H9 (cell line): Measurements from ENCODE around the gene ZNF408. TPM values are rescaled to one million over a fixed set of nuclear protein-coding genes. Genes with fewer than 3 reads are reported as not detected.

Experiments used
- DNase-seq: peaks from one replicate; pipeline ENCODE4 v3.0.0-alpha.2; 2017
- H2AFZ ChIP-seq: one replicate; pipeline ENCODE4 v1.6.1; 2013; ENCODE audit warnings: mild to moderate bottlenecking, low read length, control low read depth, moderate library complexity
- H2AK5ac ChIP-seq: 2 replicates; pipeline ENCODE4 v1.6.1; 2013; ENCODE audit warnings: low read length, control low read depth, mixed read lengths; ENCODE audit not compliant: insufficient read length
- H2BK120ac ChIP-seq: one replicate; pipeline ENCODE4 v1.6.1; 2013; ENCODE audit warnings: low read depth, mild to moderate bottlenecking, low read length, control low read depth, inconsistent platforms; ENCODE audit not compliant: poor library complexity, severe bottlenecking
- H2BK12ac ChIP-seq: 2 replicates; pipeline ENCODE4 v1.6.1; 2013; ENCODE audit warnings: low read length, control low read depth, mixed read lengths, low read depth; ENCODE audit not compliant: insufficient read length
- H2BK15ac ChIP-seq: 2 replicates; pipeline ENCODE4 v1.6.1; 2013; ENCODE audit warnings: low read depth, low read length, control low read depth
- H2BK20ac ChIP-seq: one replicate; pipeline ENCODE4 v1.6.1; 2013; ENCODE audit warnings: low read depth, mild to moderate bottlenecking, low read length, control low read depth, inconsistent platforms; ENCODE audit not compliant: poor library complexity, severe bottlenecking
- H2BK5ac ChIP-seq: 2 replicates; pipeline ENCODE4 v1.6.1; 2013; ENCODE audit warnings: low read length, control low read depth, mixed read lengths; ENCODE audit not compliant: insufficient read length
- H3K14ac ChIP-seq: 2 replicates; pipeline ENCODE4 v1.6.1; 2013; ENCODE audit warnings: low read length, control low read depth; ENCODE audit not compliant: insufficient read depth
- H3K18ac ChIP-seq: 2 replicates; pipeline ENCODE4 v1.6.1; 2013; ENCODE audit warnings: low read depth, mild to moderate bottlenecking, mixed read lengths, low read length, control low read depth; ENCODE audit not compliant: insufficient read length
- H3K23ac ChIP-seq: 2 replicates; pipeline ENCODE4 v1.6.1; 2013; ENCODE audit warnings: low read length, control low read depth, mixed read lengths, low read depth; ENCODE audit not compliant: insufficient read length
- H3K23me2 ChIP-seq: 2 replicates; pipeline ENCODE4 v1.6.1; 2013; ENCODE audit warnings: low read depth, mild to moderate bottlenecking, mixed read lengths, low read length, control low read depth; ENCODE audit not compliant: insufficient read length, poor library complexity, severe bottlenecking
- H3K27ac ChIP-seq: 2 replicates; pipeline ENCODE4 v1.5.1; 2013; ENCODE audit warnings: low read length, control low read depth, mixed read lengths, low read depth; ENCODE audit not compliant: insufficient read length
- H3K27me3 ChIP-seq: 2 replicates; pipeline ENCODE4 v1.6.1; 2013; ENCODE audit warnings: low read length, control low read depth, inconsistent platforms; ENCODE audit not compliant: insufficient read depth
- H3K4ac ChIP-seq: 2 replicates; pipeline ENCODE4 v1.6.1; 2013; ENCODE audit warnings: low read depth, mild to moderate bottlenecking, control low read depth, inconsistent platforms, low read length, moderate library complexity
- H3K4me1 ChIP-seq: 2 replicates; pipeline ENCODE4 v1.6.1; 2013; ENCODE audit warnings: low read length, control low read depth, inconsistent platforms; ENCODE audit not compliant: insufficient read depth
- H3K4me2 ChIP-seq: 2 replicates; pipeline ENCODE4 v1.6.1; 2013; ENCODE audit warnings: low read length, control low read depth, mixed read lengths; ENCODE audit not compliant: insufficient read length, insufficient read depth
- H3K56ac ChIP-seq: 2 replicates; pipeline ENCODE4 v1.6.1; 2013; ENCODE audit warnings: low read depth, mild to moderate bottlenecking, mixed read lengths, low read length, control low read depth; ENCODE audit not compliant: insufficient read length
- H3K79me1 ChIP-seq: 2 replicates; pipeline ENCODE4 v1.6.1; 2013; ENCODE audit warnings: low read depth, mild to moderate bottlenecking, moderate library complexity, low read length, control low read depth, inconsistent platforms; ENCODE audit not compliant: insufficient read depth, poor library complexity, severe bottlenecking
- H3K79me2 ChIP-seq: 2 replicates; pipeline ENCODE4 v1.6.1; 2013; ENCODE audit warnings: low read length, control low read depth, inconsistent platforms; ENCODE audit not compliant: insufficient read depth
- H3K9ac ChIP-seq: 2 replicates; pipeline ENCODE4 v1.6.1; 2013; ENCODE audit warnings: low read length, control low read depth, mixed read lengths; ENCODE audit not compliant: insufficient read length; ENCODE audit errors: extremely low read depth
- H3K9me3 ChIP-seq: one replicate; pipeline ENCODE4 v1.6.1; 2013; ENCODE audit warnings: low read depth, low read length, inconsistent platforms; ENCODE audit not compliant: control insufficient read depth
- H3T11ph ChIP-seq: one replicate; pipeline ENCODE4 v1.6.1; 2013; ENCODE audit warnings: mild to moderate bottlenecking, low read length, control low read depth, inconsistent platforms
- H4K20me1 ChIP-seq: one replicate; pipeline ENCODE4 v1.6.1; 2013; ENCODE audit not compliant: control insufficient read depth, insufficient read length, insufficient read depth
- H4K5ac ChIP-seq: 2 replicates; pipeline ENCODE4 v1.6.1; 2013; ENCODE audit warnings: low read depth, mild to moderate bottlenecking, mixed read lengths, low read length, control low read depth; ENCODE audit not compliant: insufficient read length
- H4K8ac ChIP-seq: replicated peaks from 2 replicates; pipeline ENCODE4 v1.6.1; 2013; ENCODE audit warnings: low read length, control low read depth, mixed read lengths, low read depth; ENCODE audit not compliant: insufficient read length
- H4K91ac ChIP-seq: 2 replicates; pipeline ENCODE4 v1.6.1; 2013; ENCODE audit warnings: low read depth, mild to moderate bottlenecking, moderate library complexity, mixed read lengths, low read length, control low read depth; ENCODE audit not compliant: insufficient read length
- H3K27ac Mint-ChIP-seq, 3 experiments: 2 replicates in 2 of 3; 3 replicates in 1 of 3; pipeline ENCODE4 v1.8.0; 2020 to 2021; ENCODE audit warnings: mixed read lengths in 3 of 3, mild to moderate bottlenecking in 1 of 3, moderate library complexity in 1 of 3
- H3K27me3 Mint-ChIP-seq: 2 replicates; pipeline ENCODE4 v1.8.0; 2021; ENCODE audit warnings: low read depth, mild to moderate bottlenecking, moderate library complexity, mixed read lengths
- H3K36me3 Mint-ChIP-seq, 3 experiments: 2 replicates in 2 of 3; 3 replicates in 1 of 3; pipeline ENCODE4 v1.8.0; 2020 to 2021; ENCODE audit warnings: low read depth in 3 of 3, mixed read lengths in 3 of 3; ENCODE audit not compliant: insufficient read depth in 1 of 3
- H3K4me1 Mint-ChIP-seq, 2 experiments: 2 replicates each; pipeline ENCODE4 v1.8.0; 2020; ENCODE audit warnings: mixed read lengths in 2 of 2
- H3K4me3 Mint-ChIP-seq, 2 experiments: 2 replicates in 1 of 2; 3 replicates in 1 of 2; pipeline ENCODE4 v1.8.0; 2020 to 2021; ENCODE audit warnings: mild to moderate bottlenecking in 2 of 2, mixed read lengths in 2 of 2, moderate library complexity in 1 of 2
- H3K9me3 Mint-ChIP-seq, 2 experiments: 2 replicates in 1 of 2; 3 replicates in 1 of 2; pipeline ENCODE4 v1.8.0; 2020; ENCODE audit warnings: mild to moderate bottlenecking in 2 of 2, mixed read lengths in 2 of 2, moderate library complexity in 1 of 2
- CTCF ChIP-seq: fragments of 200-600 bp; sonication (generic); conservative IDR thresholded peaks from 3 replicates; pipeline ENCODE4 v1.8.0; 2021; ENCODE audit warnings: antibody characterized with exemption, mild to moderate bottlenecking
- WGBS: extraction: QIAGEN DNeasy Blood & Tissue Kit; methylation state at CpG from one replicate; pipeline ENCODE4 v1.1.7; 2013; ENCODE audit warnings: missing lambda C conversion rate, low lambda C conversion rate, mixed read lengths; ENCODE audit not compliant: insufficient read length; ENCODE audit errors: extremely low coverage; 5-methylcytosine and 5-hydroxymethylcytosine counted together
- total RNA-seq: library from RNA; stranded (reverse); gene quantifications from 2 replicates; pipeline ENCODE4 v1.2.1, GENCODE V29; 2021

ZNF408 gene
- total RNA-seq, 1 experiment from 2014 or later, result 16.6 TPM

GRCh38 chr11:46667043-46667481 is 33.8 kb upstream of the ZNF408 start:
- TF ChIP-seq CTCF, result no peak
- no peak overlapping the region for H2AFZ ChIP-seq
- no peak overlapping the region for H3K14ac ChIP-seq
- Mint-ChIP-seq H3K27me3 (no peaks in the 10 kb centered on the region), H3K4me3 (no peak overlapping the region), H3K9me3 (no peaks in the 10 kb centered on the region), H3K27ac (0 out of 7 replicates have a peak overlapping the region, but pooled peaks of 1 of the 3 experiments have one; percentile 29), H3K36me3 (peaks cover 15 to 76% (median 75%) of the 10 kb centered on the region in 3 experiments; a peak in 6 of 7 replicates), H3K4me1 (no peaks in the 10 kb centered on the region)
- no peak overlapping the region for H2BK12ac ChIP-seq
- no peak overlapping the region for H3K56ac ChIP-seq
- no peak overlapping the region for H3K4me2 ChIP-seq
- H3K79me1 ChIP-seq, result no peaks in the 10 kb centered on the region
- no peak overlapping the region for H4K91ac ChIP-seq
- H2BK20ac ChIP-seq, result no peak overlapping the region
- H3K79me2 ChIP-seq, result no peaks in the 10 kb centered on the region
- H2AK5ac ChIP-seq, result no peak overlapping the region
- no peak overlapping the region for H3K23ac ChIP-seq
- H4K8ac ChIP-seq, result no peak overlapping the region
- H4K20me1 ChIP-seq, result no peaks in the 10 kb centered on the region
- no peak overlapping the region for H3K4ac ChIP-seq
- H3K23me2 ChIP-seq, result no peaks in the 10 kb centered on the region
- H3K27ac ChIP-seq, result no peak overlapping the region
- no peak overlapping the region for H2BK15ac ChIP-seq
- H4K5ac ChIP-seq, result no peak overlapping the region
- H3K4me1 ChIP-seq, result no peaks in the 10 kb centered on the region
- H2BK5ac ChIP-seq, result no peak overlapping the region
- WGBS, result no CpG with 5 or more reads among the region's 2 CpGs
- no peaks in the 10 kb centered on the region for H3K9me3 ChIP-seq
- no peak overlapping the region for H2BK120ac ChIP-seq
- no peak for DNase-seq
- H3K18ac ChIP-seq, result no peak overlapping the region
- H3K9ac ChIP-seq, result no peak overlapping the region
- no peak overlapping the region for H3T11ph ChIP-seq
- H3K27me3 ChIP-seq, result no peaks in the 10 kb centered on the region
